ENCODE measurements around the gene PVALB. TPM values are rescaled to one million over a fixed set of nuclear protein-coding genes. Genes with fewer than 3 reads are reported as not detected.

PVALB gene
- polyA plus RNA-seq, 3 donors, result 0.65 TPM; not detected in 2

DNA sequence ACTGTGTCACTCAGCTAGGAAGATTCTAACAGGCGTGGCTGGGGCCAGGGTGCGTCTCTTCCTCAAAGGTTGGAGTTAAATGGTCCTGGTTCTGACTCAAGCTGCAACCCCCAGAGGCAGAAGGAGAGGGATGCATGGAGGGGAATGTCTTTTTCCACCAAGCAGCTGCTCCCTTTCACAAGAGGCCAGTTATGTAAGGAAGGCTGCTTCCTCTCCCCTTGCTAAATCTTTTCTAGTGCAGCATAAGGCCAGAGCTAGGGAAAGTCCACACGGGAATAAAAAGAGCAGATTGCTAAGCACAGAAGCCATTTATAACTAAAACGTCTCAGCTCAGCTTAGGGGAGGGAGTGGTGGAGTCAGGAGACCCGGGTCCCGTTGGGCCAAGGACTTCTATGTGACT is 10.0 kb downstream of the PVALB start:
- 72% methylated on average over 5 of the region's 6 CpGs for WGBS (ENCODE audit: insufficient coverage)
- Histone ChIP-seq H3K36me3 (replicated peaks in 1 of 2; ENCODE audit: control insufficient read depth in 1 of 2, insufficient read depth in 2 of 2, low read length in 2 of 2) (no peaks in the 10 kb centered on the region), H3K79me2 (ENCODE audit: insufficient read depth, low read length) (no peaks in the 10 kb centered on the region), H2AFZ (ENCODE audit: insufficient read depth, low read depth, low read length, poor library complexity, severe bottlenecking) (no peak overlapping the region), H3K27ac (ENCODE audit: low read depth in 1 of 2, low read length in 2 of 2) (no peak overlapping the region), H3K4me2 (replicated peaks; ENCODE audit: extremely low read depth, low read length, poor library complexity, severe bottlenecking) (no peak overlapping the region), H3K4me1 (ENCODE audit: control insufficient read depth in 1 of 2, insufficient read depth in 2 of 2, low read length in 2 of 2) (peaks cover 9% of the 10 kb centered on the region in 2 donors), H3K27me3 (ENCODE audit: control insufficient read depth in 2 of 2, insufficient read depth in 2 of 2, low read length in 2 of 2) (peaks cover 3 to 24% of the 10 kb centered on the region in 2 donors), H3K9ac (ENCODE audit: insufficient read depth, low read length, poor library complexity, severe bottlenecking) (no peak overlapping the region), H3K9me3 (replicated peaks in 1 of 2; ENCODE audit: control insufficient read depth in 1 of 2, insufficient read depth in 1 of 2, low read length in 2 of 2) (no peaks in the 10 kb centered on the region), H4K20me1 (ENCODE audit: insufficient read depth, low read length) (no peaks in the 10 kb centered on the region), H3K4me3 (replicated peaks in 1 of 3; ENCODE audit: low read depth in 2 of 3, low read length in 3 of 3) (no peak overlapping the region)
- peaks cover 26 to 39% (median 31%) of the 10 kb centered on the region in 3 donors for H3K27me3 Mint-ChIP-seq (ENCODE audit: low read depth in 3 of 3)
- intact Hi-C loops (cut with micrococcal nuclease), result no loop called here
- H3K36me3 Mint-ChIP-seq, result no peaks in the 10 kb centered on the region
- H3K9me3 Mint-ChIP-seq, result no peaks in the 10 kb centered on the region
- peak overlapping the region in 2 of 7 donors; percentile 15 to 19 for H3K27ac Mint-ChIP-seq
- H3K4me1 Mint-ChIP-seq, result peaks cover 8% of the 10 kb centered on the region
- no peak for DNase-seq
- H3K4me3 Mint-ChIP-seq, result peak overlapping the region in 1 of 2 donors; percentile 62
- TF ChIP-seq, protein P1, sequence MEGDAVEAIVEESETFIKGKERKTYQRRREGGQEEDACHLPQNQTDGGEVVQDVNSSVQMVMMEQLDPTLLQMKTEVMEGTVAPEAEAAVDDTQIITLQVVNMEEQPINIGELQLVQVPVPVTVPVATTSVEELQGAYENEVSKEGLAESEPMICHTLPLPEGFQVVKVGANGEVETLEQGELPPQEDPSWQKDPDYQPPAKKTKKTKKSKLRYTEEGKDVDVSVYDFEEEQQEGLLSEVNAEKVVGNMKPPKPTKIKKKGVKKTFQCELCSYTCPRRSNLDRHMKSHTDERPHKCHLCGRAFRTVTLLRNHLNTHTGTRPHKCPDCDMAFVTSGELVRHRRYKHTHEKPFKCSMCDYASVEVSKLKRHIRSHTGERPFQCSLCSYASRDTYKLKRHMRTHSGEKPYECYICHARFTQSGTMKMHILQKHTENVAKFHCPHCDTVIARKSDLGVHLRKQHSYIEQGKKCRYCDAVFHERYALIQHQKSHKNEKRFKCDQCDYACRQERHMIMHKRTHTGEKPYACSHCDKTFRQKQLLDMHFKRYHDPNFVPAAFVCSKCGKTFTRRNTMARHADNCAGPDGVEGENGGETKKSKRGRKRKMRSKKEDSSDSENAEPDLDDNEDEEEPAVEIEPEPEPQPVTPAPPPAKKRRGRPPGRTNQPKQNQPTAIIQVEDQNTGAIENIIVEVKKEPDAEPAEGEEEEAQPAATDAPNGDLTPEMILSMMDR (IDR thresholded peaks at IDR 0.05), result no peak

DNA sequence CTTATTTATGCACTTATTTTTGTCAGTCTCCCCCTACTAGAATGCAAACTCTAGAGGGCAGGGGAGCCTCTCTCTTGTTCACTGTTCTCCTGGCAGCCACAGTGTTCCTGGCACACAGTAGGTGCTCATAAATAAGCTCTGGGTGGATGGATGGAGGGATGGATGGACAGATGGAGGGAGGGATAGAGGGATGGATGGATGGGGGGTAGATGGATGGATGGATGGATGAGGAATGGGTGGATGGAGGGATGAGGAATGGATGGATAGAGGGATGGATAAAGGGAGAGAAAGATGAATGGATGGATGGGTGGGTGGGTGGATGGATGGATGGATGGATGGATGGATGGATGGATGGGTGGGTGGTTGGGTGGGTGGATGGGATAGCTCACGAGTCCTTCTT is 13.5 kb downstream of the PVALB start:
- H3K36me3 ChIP-seq (replicated peaks in 1 of 2; ENCODE audit: control insufficient read depth in 1 of 2, insufficient read depth in 2 of 2, low read length in 2 of 2), result no peaks in the 10 kb centered on the region
- Mint-ChIP-seq H3K4me3 (no peak overlapping the region), H3K9me3 (no peaks in the 10 kb centered on the region), H3K36me3 (no peaks in the 10 kb centered on the region), H3K27me3 (ENCODE audit: low read depth in 3 of 3) (peaks cover 23 to 39% (median 30%) of the 10 kb centered on the region in 3 donors), H3K27ac (no peak overlapping the region), H3K4me1 (peaks cover 8% of the 10 kb centered on the region)
- no peaks in the 10 kb centered on the region for H4K20me1 ChIP-seq (ENCODE audit: insufficient read depth, low read length)
- peaks cover 8% of the 10 kb centered on the region in 2 donors for H3K4me1 ChIP-seq (ENCODE audit: control insufficient read depth in 1 of 2, insufficient read depth in 2 of 2, low read length in 2 of 2)
- TF ChIP-seq, protein P1 (IDR thresholded peaks at IDR 0.05), result no peak
- no peaks in the 10 kb centered on the region for H3K79me2 ChIP-seq (ENCODE audit: insufficient read depth, low read length)
- H3K27ac ChIP-seq (ENCODE audit: low read depth in 1 of 2, low read length in 2 of 2), result no peak overlapping the region
- WGBS (ENCODE audit: insufficient coverage), result no CpG with 5 or more reads among the region's 1 CpG
- H3K27me3 ChIP-seq (ENCODE audit: control insufficient read depth in 2 of 2, insufficient read depth in 2 of 2, low read length in 2 of 2), result peaks cover 3 to 24% of the 10 kb centered on the region in 2 donors
- H3K4me2 ChIP-seq (replicated peaks; ENCODE audit: extremely low read depth, low read length, poor library complexity, severe bottlenecking), result no peak overlapping the region
- intact Hi-C loops (cut with micrococcal nuclease), result no loop called here
- H3K4me3 ChIP-seq (replicated peaks in 1 of 3; ENCODE audit: low read depth in 2 of 3, low read length in 3 of 3), result no peak overlapping the region
- H3K9me3 ChIP-seq (replicated peaks in 1 of 2; ENCODE audit: control insufficient read depth in 1 of 2, insufficient read depth in 1 of 2, low read length in 2 of 2), result no peaks in the 10 kb centered on the region
- DNase-seq, result no peak
- H3K9ac ChIP-seq (ENCODE audit: insufficient read depth, low read length, poor library complexity, severe bottlenecking), result peak overlapping the region; percentile 12
- H2AFZ ChIP-seq (ENCODE audit: insufficient read depth, low read depth, low read length, poor library complexity, severe bottlenecking), result no peak overlapping the region

Measured in CD14-positive monocyte (primary cell).